MM.1S (cell line): Measurements from ENCODE around the gene SH2D1A.

Experiments used
- DNase-seq: peaks from one replicate; pipeline ENCODE4 v3.0.0-alpha.2; 2015
- H2AFZ ChIP-seq: fragments of 300-600 bp; sonication (generic); 2 replicates; pipeline ENCODE4 v1.6.0; 2016; ENCODE audit warnings: antibody characterized with exemption, low read length
- H3F3A ChIP-seq: fragments of 300-600 bp; sonication (generic); 2 replicates; pipeline ENCODE4 v1.6.1; 2016; ENCODE audit warnings: mild to moderate bottlenecking, antibody characterized with exemption, low read length, moderate library complexity, mixed read lengths; ENCODE audit not compliant: insufficient read depth
- H3K27ac ChIP-seq: fragments of 300-600 bp; sonication (generic); 2 replicates; pipeline ENCODE4 v1.5.1; 2016; ENCODE audit warnings: mild to moderate bottlenecking, low read length
- H3K27me3 ChIP-seq: fragments of 300-600 bp; sonication (generic); replicated peaks from 2 replicates; pipeline ENCODE4 v1.6.0; 2016; ENCODE audit warnings: low read length; ENCODE audit not compliant: insufficient read depth
- H3K36me3 ChIP-seq: fragments of 300-600 bp; sonication (generic); replicated peaks from 2 replicates; pipeline ENCODE4 v1.6.1; 2016; ENCODE audit warnings: mild to moderate bottlenecking, low read length, mixed read lengths; ENCODE audit not compliant: insufficient read depth
- H3K4me1 ChIP-seq: fragments of 300-600 bp; sonication (generic); 2 replicates; pipeline ENCODE4 v1.6.1; 2016; ENCODE audit warnings: low read length, mixed read lengths
- H3K4me2 ChIP-seq: fragments of 300-600 bp; sonication (generic); 2 replicates; pipeline ENCODE4 v1.6.0; 2016; ENCODE audit warnings: low read depth, low read length
- H3K4me3 ChIP-seq: fragments of 300-600 bp; sonication (generic); 2 replicates; pipeline ENCODE4 v1.5.1; 2016; ENCODE audit warnings: low read length, mixed read lengths
- H3K79me2 ChIP-seq: fragments of 300-600 bp; sonication (generic); 2 replicates; pipeline ENCODE4 v1.6.1; 2016; ENCODE audit warnings: mixed run types, low read length, mixed read lengths
- H3K9ac ChIP-seq: fragments of 300-600 bp; sonication (generic); 2 replicates; pipeline ENCODE4 v1.6.1; 2016; ENCODE audit warnings: low read length, mixed read lengths
- H3K9me2 ChIP-seq: fragments of 300-600 bp; sonication (generic); replicated peaks from 2 replicates; pipeline ENCODE4 v1.6.1; 2016; ENCODE audit warnings: mild to moderate bottlenecking, low read length, mixed read lengths; ENCODE audit not compliant: insufficient read depth
- H3K9me3 ChIP-seq: fragments of 300-600 bp; sonication (generic); replicated peaks from 2 replicates; pipeline ENCODE4 v1.6.1; 2016; ENCODE audit warnings: mild to moderate bottlenecking, low read length, mixed read lengths; ENCODE audit not compliant: insufficient read depth
- H4K20me1 ChIP-seq: fragments of 300-600 bp; sonication (generic); 2 replicates; pipeline ENCODE4 v1.6.1; 2016; ENCODE audit warnings: mild to moderate bottlenecking, low read length, moderate library complexity, mixed read lengths; ENCODE audit not compliant: insufficient read depth
- EZH2 ChIP-seq: fragments of 300-600 bp; sonication (generic); optimal IDR thresholded peaks from 2 replicates; pipeline ENCODE3; 2017; ENCODE audit warnings: low read depth, mild to moderate bottlenecking, antibody characterized with exemption, low read length, mixed read lengths
- EZH2phosphoT487 ChIP-seq: fragments of 300-600 bp; sonication (generic); IDR thresholded peaks from 2 replicates; pipeline ENCODE4 v1.6.1; 2018; ENCODE audit warnings: antibody characterized with exemption, low read length
- TF ChIP-seq, protein P1 (sequence below): fragments of 300-600 bp; sonication (generic); IDR thresholded peaks from 2 replicates; pipeline ENCODE4 v1.5.1; 2016; ENCODE audit warnings: antibody characterized with exemption, low read length, mixed read lengths

The SH2D1A gene

DNA sequence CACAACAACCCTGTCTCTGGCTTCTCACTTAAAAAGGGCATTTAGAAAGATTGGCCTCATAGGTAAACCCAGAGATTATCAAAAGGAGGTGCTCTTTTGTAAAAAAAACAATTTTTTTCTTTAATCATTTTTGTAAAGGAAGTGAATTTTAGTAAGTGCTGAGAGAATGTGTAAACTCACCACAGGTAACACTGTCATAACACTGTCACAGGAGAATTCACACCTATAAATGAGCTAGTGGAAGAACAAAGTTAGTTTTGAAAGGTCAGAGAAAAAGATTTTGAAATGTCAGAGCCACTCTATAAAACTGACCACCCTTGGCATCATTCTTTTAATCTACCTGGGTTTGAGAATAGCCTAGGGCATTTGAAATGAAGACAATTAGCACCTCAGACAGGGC, 3.3 kb upstream of the SH2D1A start:
- Histone ChIP-seq H4K20me1 (no peaks in the 10 kb centered on the region), H3F3A (no peaks in the 10 kb centered on the region), H3K4me1 (no peaks in the 10 kb centered on the region), H3K27ac (no peak overlapping the region), H3K9me3 (no peaks in the 10 kb centered on the region), H3K9ac (no peak overlapping the region), H3K9me2 (no peaks in the 10 kb centered on the region), H3K4me2 (no peak overlapping the region), H3K79me2 (no peaks in the 10 kb centered on the region), H3K4me3 (no peak overlapping the region), H3K36me3 (no peaks in the 10 kb centered on the region), H3K27me3 (no peaks in the 10 kb centered on the region), H2AFZ (no peak overlapping the region)
- DNase-seq: no peak
- TF ChIP-seq, protein P1, sequence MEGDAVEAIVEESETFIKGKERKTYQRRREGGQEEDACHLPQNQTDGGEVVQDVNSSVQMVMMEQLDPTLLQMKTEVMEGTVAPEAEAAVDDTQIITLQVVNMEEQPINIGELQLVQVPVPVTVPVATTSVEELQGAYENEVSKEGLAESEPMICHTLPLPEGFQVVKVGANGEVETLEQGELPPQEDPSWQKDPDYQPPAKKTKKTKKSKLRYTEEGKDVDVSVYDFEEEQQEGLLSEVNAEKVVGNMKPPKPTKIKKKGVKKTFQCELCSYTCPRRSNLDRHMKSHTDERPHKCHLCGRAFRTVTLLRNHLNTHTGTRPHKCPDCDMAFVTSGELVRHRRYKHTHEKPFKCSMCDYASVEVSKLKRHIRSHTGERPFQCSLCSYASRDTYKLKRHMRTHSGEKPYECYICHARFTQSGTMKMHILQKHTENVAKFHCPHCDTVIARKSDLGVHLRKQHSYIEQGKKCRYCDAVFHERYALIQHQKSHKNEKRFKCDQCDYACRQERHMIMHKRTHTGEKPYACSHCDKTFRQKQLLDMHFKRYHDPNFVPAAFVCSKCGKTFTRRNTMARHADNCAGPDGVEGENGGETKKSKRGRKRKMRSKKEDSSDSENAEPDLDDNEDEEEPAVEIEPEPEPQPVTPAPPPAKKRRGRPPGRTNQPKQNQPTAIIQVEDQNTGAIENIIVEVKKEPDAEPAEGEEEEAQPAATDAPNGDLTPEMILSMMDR: no peak
- TF ChIP-seq EZH2: no peak
- TF ChIP-seq EZH2phosphoT487: no peak

DNA sequence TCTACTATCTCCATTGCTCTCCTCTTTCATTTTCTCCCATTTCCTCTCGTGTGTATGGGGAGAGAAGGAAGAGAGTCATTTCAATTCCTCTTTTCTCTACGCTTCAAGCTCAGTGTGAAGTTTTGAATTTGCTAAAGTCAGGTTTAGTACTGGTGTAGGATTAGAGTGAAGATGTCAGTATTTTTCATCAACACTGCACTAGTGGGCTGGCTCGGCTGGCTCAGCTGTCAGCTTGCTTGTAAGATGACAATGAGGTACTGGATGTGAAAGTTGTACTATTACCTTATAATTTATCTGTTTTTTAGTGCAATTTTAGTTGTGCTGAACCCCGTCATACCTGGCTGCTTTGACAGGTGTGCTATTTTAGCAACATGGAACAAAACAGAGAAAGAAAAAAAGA, 2.1 kb upstream of the SH2D1A start:
- Histone ChIP-seq H3F3A (no peaks in the 10 kb centered on the region), H3K4me3 (no peak overlapping the region), H3K9me2 (no peaks in the 10 kb centered on the region), H3K36me3 (no peaks in the 10 kb centered on the region), H3K27me3 (no peaks in the 10 kb centered on the region), H3K4me2 (no peak overlapping the region), H4K20me1 (no peaks in the 10 kb centered on the region), H3K4me1 (no peaks in the 10 kb centered on the region), H2AFZ (no peak overlapping the region), H3K27ac (no peak overlapping the region), H3K9ac (no peak overlapping the region), H3K9me3 (no peaks in the 10 kb centered on the region), H3K79me2 (no peaks in the 10 kb centered on the region)
- TF ChIP-seq EZH2phosphoT487 (no peak), EZH2 (no peak)
- TF ChIP-seq, protein P1: no peak
- no peak for DNase-seq

DNA sequence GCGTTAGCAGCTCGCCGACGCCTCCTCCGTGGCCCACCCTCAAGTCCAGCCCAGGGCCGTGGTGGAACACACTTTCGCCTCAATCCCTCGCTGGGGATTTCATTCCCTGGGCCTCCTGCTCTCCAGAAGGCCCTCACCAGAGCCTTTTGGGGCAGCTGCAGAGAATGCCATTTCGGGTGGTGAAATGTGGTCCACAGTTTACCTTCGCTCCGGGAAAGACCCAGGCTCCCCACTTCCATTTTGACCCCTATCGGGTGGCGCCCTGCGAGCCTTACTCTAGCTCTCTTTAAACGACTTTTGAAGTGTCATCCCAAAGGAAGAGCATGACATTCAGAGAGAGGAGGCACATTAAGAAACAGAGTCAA, 496 bp downstream of the SH2D1A start:
- H3K79me2 ChIP-seq: no peaks in the 10 kb centered on the region
- H4K20me1 ChIP-seq: no peaks in the 10 kb centered on the region
- H3K4me2 ChIP-seq: no peak overlapping the region
- H3K9ac ChIP-seq: no peak overlapping the region
- no peak overlapping the region for H3K4me3 ChIP-seq
- H3K27ac ChIP-seq: no peak overlapping the region
- TF ChIP-seq EZH2phosphoT487 (no peak), EZH2 (no peak)
- TF ChIP-seq, protein P1: no peak
- H3F3A ChIP-seq: no peaks in the 10 kb centered on the region
- H3K4me1 ChIP-seq: no peaks in the 10 kb centered on the region
- no peaks in the 10 kb centered on the region for H3K36me3 ChIP-seq
- H3K27me3 ChIP-seq: no peaks in the 10 kb centered on the region
- H3K9me3 ChIP-seq: no peaks in the 10 kb centered on the region
- no peak overlapping the region for H2AFZ ChIP-seq
- no peaks in the 10 kb centered on the region for H3K9me2 ChIP-seq
- no peak for DNase-seq

DNA sequence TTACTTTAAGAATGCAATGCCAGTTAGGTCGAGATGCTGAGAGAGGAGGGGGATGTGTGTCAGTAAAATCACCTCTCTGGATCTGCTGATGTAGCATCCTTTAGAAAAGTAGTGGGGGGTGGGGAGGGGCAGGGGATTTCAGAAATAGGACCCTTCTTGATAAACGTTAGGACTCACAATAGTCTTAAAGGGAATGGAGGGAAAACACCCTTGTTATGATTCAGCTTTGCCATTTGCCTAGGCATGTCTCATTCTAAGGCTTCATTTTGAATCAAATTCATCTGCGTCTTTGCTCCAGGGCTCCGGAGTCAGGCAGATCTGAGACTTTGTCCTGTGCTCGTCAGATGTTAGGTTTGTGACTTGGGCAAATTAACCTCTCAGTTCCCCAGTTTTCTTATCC, 879 bp downstream of the SH2D1A start:
- TF ChIP-seq EZH2 (no peak), EZH2phosphoT487 (no peak)
- TF ChIP-seq, protein P1: no peak
- Histone ChIP-seq H3F3A (no peaks in the 10 kb centered on the region), H2AFZ (no peak overlapping the region), H3K36me3 (no peaks in the 10 kb centered on the region), H3K9ac (no peak overlapping the region), H3K9me2 (no peaks in the 10 kb centered on the region), H3K27ac (no peak overlapping the region), H3K4me3 (no peak overlapping the region), H3K4me1 (no peaks in the 10 kb centered on the region), H3K4me2 (no peak overlapping the region), H3K79me2 (no peaks in the 10 kb centered on the region), H3K9me3 (no peaks in the 10 kb centered on the region), H3K27me3 (no peaks in the 10 kb centered on the region), H4K20me1 (no peaks in the 10 kb centered on the region)
- no peak for DNase-seq
